HL-60 (cell line): Measurements from ENCODE around the gene ARMC9.

Source experiments
- GABPA ChIP-seq: IDR thresholded peaks from 2 replicates; pipeline ENCODE4 v1.6.1; 2012; ENCODE audit warnings: low read depth
- TF ChIP-seq, protein P1 (sequence below): IDR thresholded peaks from one replicate; pipeline ENCODE4 v1.5.1; 2011; ENCODE audit warnings: low read length, control low read depth, inconsistent platforms; ENCODE audit not compliant: insufficient read depth

DNA sequence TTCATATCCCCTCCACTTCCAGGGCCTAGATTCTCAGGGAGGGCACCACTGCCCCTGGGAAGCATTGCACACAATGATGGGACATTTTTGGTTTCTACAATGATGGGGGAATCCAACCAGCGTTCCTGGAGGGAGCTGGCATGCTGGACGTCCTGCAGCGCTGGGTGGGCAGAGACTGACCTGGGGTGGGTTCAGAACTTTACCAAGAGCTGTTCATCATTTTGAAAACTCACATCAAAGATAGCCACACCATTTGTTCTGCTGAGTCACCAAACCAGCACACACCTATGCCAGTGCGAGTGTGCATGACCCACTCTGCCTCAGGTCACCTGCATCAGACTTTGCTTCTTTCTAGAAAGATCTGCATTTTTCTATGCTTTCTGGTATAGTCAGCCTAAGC lies 14.1 kb upstream of the ARMC9 start:
- no peak for TF ChIP-seq GABPA
- TF ChIP-seq, protein P1, sequence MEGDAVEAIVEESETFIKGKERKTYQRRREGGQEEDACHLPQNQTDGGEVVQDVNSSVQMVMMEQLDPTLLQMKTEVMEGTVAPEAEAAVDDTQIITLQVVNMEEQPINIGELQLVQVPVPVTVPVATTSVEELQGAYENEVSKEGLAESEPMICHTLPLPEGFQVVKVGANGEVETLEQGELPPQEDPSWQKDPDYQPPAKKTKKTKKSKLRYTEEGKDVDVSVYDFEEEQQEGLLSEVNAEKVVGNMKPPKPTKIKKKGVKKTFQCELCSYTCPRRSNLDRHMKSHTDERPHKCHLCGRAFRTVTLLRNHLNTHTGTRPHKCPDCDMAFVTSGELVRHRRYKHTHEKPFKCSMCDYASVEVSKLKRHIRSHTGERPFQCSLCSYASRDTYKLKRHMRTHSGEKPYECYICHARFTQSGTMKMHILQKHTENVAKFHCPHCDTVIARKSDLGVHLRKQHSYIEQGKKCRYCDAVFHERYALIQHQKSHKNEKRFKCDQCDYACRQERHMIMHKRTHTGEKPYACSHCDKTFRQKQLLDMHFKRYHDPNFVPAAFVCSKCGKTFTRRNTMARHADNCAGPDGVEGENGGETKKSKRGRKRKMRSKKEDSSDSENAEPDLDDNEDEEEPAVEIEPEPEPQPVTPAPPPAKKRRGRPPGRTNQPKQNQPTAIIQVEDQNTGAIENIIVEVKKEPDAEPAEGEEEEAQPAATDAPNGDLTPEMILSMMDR: no peak
